GM19025 (cell line): ENCODE measurements around the gene COL4A2.
"Not testable (repeated sequence)": the region's sequence is repeated elsewhere in the genome, so short reads cannot be mapped to it uniquely, and the experiment has no call there.

ENCODE experiments used
- ATAC-seq: cut with Tn5 transposase; IDR thresholded peaks from one replicate; pipeline ENCODE4 v1.9.1; 2021; ENCODE audit warnings: mild to moderate bottlenecking, low read depth, moderate library complexity; ENCODE audit not compliant: unreplicated experiment

COL4A2 gene

DNA sequence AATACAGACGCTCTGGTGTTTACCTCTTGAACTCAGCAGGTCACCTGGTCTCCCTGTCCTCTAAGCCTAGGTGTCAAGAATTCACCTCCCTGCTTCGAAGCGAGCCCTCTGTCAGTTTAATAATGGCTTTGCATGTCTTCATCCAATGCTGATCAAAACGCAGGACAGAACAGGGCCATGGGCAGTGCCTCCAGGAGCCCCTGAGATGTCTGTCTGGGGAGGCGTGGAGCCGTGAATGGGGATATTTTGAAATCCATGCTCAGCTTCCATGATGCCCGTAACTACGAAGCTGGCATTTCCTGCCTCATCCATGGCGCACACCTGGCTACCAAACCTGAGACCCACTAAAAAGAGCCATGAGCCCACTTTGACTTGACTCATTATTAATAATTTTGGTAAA is 140.7 kb downstream of the COL4A2 start:
- no peak for ATAC-seq

DNA sequence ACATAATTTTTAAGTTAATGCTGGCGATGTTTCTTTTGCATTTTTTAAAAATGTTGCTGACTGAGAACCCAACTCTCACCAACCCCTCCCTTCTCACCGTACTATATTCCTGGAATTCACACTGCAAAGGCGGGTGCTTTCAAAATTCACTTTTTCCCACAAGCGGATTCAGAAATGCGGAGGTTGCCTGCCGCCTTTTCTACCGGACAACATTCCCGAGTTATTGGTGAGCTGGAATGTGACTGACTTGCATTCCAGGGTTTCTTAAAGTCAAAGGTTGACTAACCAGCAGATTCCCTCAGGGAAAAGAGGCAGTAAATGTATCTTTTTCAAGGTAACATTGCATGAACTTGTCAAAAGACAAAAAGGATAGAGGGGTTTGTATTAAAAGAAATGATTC is 141.1 kb downstream of the COL4A2 start:
- ATAC-seq = no peak

DNA sequence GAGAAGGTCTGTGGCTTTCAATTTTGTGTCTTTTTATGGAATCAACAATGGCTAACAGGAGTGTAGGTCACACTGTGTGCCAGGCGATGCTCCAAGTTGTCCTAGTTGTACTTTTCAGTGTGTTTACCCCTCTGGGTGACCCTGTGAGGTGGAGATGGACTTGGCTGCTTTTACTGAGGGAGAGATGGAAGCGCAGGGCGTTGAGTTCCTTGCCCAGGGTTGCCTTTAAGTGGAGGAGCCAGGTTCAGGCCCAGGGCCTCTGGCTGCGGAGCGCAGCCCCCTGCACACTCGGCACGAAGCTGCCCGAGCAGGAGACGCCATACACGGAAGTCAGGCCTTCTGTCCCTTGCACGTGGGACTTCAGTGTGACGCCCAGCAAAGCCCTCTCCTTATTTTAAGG is 141.6 kb downstream of the COL4A2 start:
- no peak for ATAC-seq

DNA sequence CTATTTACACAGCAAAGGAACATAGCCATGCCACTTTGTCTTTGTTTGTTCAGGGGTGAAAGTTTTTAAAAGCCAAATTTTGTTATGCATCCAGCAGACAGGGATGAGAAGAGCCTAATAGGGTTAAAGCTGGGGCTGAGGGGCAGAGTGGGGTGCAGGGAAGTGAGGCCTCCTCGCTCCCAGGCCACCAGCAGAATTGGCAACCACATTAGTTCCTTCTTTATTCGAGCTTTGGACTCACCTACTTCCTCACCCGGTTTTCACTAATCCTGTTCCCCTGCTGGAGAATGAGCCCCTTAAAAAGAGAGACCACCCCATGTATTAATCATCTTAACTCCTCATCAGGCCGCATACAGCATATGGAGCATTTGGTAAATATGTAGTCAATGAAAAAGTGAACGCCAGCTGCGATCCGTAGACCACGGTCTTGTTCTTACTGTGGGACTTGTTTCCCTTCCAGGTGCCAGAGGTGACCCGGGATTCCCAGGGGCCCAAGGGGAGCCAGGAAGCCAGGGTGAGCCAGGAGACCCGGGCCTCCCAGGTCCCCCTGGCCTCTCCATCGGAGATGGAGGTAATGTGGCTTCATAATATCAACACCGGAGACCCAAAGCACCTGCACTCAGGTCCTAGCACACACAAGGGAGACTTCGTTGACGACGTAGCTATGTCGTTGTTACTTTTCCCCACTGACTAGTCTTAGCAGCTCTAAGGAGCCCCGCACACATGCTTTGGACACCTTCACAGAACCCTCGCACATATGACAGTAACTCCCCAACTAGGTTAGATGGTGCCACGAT is 142.3 kb downstream of the COL4A2 start:
- no peak for ATAC-seq

DNA sequence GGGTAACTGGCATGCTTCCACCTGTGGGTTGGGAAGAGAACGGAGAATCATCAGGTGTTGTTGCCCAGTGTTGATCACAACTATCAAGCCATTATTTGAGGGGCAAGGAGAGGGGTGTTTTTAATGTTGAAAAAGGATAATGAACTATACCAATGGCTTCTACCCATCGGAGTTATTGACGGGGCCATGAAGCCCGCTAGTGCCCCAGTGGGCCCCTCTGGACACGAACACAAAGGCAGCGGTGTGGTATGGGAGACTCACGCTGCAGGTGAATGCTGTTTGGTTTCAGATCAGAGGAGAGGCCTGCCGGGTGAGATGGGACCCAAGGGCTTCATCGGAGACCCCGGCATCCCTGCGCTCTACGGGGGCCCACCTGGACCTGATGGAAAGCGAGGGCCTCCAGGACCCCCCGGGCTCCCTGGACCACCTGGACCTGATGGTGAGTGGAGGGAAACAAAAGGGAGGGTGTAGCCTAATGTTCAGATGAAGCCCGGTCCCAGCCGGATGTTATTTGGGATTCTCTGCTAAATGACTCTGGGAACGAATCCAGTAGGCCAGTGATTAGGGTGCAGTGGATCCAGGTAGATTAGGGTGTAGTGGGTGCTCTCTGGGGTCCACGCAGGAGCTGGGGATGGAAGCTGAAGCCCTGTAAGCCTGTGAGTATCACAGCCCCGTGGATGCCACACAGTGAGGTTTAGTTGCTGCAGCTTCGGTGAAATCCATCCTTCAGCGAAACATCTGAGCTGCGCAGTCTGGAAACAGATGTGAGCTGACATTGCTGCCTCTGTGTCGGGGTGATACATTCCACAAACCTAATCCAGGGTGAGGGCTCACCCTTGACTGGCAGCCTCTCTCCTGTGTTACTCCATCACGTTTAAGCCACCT is 143.2 kb downstream of the COL4A2 start:
- ATAC-seq = no peak

DNA sequence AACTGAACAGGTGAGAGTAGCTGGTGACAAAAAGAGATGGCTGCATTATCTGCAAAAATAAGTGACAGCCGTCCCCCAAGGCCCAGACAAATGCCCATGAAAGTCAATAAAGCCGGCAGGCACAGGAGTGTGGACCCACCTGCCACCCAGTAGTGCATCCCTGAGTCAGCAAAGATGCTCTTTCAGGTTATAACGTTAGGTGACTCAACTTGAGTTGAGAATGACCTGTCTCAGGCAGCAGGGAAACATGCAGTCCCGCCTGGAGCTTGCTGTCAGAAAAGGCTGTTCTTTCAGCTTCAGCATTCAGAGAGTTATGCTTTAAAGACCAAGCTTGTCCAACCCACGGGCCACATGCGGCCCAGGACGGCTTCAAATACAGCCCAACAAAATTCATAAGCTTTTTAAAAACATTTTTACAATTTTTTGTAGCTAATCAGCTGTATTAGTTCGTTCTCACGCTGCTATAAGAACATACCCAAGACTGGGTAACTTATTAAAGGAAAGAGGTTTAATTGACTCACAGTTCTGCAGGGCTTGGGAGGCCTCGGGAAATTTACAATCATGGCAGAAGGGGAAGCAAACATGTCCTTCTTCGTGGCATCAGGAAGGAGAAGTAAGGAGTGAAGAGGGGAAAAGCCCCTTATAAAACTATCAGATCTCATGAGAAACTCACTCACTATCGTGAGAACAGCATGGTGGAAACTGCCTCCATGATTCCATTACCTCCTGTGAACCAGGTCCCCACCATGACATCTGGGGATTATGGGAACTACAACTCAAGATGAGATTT is 144.1 kb downstream of the COL4A2 start:
- no peak for ATAC-seq

DNA sequence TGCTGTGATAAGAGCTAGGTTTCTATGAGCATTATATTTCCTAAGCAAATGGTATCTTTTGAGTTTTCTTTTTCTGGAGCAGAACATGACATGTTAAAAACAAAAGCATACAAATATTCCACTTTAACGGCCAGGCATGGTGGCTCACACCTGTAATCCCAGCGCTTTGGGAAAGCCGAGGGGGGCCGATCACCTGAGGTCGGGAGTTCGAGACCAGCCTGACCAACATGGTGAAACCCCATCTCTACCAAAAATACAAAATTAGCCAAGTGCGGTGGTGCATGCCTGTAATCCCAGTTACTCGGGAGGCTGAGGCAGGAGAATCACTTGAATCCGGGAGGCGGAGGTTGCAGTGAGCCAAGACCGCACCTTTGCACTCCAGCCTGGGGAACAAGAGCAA is 146.0 kb downstream of the COL4A2 start:
- not testable (repeated sequence) for ATAC-seq

DNA sequence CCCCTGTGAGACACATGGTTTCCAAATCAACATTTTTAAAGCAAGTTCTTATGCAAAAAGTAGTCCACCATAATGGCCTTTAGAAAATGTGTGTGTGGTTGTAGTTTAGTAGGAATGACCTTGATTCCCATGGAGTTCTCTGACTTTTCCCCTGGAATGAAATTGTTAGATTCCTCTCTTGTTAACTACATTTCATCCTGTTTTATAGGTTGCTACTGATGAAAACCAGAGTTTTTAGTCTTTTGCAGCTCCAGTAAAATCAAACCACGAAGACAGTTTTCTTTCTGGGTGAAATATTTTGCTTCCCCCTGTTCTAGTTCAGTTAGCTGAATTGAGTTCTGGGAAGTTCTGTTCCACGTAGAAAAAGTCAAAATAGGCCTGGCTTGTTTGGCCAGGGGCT is 146.7 kb downstream of the COL4A2 start:
- no peak for ATAC-seq

DNA sequence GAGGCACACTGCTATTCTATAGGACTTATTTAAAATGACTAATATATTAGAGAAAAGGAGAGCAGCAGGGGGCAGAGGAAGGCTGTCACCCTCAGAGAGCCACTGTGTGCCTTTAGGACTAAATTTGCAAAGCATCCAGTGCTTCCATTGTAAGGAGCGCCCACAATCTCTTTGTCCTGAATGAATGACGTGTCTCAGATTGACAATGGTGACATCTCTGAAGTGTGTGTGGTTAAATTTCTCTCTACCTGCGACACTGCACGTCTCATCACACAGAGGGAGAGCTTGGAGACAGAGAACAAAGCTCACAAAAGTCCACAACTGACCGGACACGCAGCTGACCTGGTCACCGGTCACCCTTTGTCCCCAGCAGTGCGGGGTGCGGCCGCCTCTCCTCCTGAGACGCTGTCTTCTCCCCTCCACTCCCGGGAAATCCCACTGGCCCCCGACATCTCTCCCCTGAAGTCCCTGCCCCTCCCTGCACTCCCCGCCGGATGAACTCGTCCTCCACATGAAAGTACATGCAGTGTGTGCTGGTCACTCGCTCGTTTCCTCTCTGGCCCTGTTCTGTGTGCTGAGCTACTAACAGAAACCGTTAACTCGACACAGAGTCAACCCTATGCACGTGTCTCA is 147.3 kb downstream of the COL4A2 start:
- no peak for ATAC-seq

DNA sequence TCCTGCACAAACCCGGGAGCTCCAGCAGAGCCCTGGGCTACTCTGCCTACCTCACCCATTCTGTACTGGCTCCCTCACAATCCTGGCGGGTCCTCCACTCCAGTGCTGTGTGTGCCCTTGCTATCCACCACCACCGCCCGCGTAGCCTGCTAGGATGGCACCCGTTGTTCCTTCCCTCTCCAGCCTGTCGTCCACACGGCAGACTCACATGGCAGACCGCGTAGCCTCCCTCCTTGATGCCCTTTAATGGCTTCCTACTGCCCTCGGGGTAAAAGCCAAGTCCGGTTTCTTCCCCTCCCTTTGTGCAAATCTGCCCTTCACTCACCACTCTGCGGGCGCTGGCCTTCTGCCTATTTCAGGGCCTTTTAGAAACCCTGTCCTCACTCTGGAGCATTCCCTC is 147.9 kb downstream of the COL4A2 start:
- no peak for ATAC-seq

DNA sequence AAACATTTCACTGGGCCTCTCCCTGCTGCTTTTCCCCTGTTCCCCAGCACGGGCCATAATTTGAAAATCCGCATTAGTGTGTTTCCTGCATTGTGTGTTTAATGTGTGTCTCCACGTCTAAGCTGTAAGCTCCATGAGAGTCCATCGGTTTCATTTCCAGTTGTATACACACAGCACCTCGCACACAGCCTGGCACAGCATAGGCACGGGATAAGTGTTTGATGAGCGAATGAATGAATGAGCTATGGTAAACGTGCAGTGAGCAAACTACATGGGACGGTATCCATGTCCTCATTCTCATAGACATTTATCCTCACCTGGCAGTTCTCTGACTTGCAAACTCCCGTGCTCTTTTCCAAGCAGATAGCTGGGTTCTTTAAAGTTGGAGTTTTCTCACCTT is 148.4 kb downstream of the COL4A2 start:
- ATAC-seq = no peak

DNA sequence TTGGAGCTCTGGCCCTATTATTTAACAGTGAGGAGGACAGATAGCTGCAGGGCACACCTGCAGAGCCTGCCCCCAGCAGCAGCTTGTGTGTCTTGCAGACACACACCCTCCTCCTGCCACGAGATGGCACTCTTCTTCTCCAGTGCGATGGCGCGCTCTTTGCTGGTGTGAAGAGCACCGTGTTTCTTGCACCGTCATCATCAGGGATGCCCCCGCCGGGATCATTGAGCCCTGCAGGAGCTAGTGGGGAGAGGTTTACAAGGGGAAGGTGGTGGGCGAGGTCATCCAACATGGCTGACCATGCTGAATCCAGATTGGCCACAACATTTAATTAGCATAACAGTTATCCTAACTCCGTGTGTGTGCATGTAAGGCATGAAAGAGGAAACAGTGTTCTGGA is 148.9 kb downstream of the COL4A2 start:
- ATAC-seq = peak; percentile 99

DNA sequence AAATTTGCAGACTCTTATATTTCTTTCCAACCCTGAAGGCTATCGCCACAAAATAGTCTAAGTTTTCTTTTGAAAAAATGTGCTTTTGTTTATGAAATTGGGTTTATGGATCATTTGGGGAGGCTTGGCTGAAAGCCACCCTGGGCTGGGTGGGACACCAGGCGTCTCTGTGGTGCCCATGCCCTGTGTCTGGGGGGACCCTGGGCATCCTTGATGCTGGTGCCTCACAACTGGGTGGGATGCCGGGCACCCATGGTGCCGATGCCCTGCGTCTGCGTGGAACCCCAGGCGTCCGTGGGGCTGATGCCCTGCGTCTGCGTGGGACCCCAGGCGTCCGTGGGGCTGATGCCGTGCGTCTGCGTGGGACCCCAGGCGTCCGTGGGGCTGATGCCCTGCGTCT is 149.5 kb downstream of the COL4A2 start:
- ATAC-seq = no peak

DNA sequence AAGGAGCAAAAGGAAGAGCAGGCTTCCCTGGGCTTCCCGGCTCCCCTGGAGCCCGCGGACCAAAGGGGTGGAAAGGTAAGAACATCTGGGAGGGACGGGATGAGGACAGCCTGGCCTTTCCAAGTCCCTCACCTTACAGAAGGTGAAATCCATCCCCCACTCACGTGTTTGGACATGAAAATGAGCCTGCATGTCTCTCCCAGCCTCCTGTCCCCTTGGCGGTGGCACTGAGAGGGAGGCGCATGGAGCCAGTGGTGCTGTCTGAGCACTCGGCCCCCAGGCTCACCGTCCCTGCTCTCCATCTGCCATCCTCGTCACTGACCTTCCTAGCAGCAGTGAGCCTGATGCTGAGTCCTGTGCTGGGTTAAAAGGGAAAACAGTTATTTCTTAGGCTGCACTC is 150.3 kb downstream of the COL4A2 start:
- ATAC-seq = no peak

DNA sequence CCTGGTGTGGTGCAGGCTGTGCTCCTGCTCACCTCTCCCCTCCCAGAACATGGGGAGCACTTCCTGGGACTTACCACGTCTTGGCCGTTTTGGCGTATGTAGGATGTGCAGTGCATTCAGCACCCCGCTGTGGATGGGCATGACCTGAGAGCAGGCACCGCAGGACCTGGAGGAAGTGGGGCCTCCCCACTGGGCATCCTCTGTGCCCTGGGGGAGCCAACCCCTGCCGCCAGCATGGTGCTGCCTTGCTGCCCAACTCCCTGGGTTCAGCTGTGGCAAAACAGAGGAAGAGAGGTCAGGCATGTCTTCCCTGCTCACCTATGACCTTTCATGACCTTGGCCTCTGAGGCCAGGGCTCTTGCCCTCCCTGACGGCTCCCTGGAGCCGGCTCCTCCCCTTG is 150.9 kb downstream of the COL4A2 start:
- no peak for ATAC-seq

DNA sequence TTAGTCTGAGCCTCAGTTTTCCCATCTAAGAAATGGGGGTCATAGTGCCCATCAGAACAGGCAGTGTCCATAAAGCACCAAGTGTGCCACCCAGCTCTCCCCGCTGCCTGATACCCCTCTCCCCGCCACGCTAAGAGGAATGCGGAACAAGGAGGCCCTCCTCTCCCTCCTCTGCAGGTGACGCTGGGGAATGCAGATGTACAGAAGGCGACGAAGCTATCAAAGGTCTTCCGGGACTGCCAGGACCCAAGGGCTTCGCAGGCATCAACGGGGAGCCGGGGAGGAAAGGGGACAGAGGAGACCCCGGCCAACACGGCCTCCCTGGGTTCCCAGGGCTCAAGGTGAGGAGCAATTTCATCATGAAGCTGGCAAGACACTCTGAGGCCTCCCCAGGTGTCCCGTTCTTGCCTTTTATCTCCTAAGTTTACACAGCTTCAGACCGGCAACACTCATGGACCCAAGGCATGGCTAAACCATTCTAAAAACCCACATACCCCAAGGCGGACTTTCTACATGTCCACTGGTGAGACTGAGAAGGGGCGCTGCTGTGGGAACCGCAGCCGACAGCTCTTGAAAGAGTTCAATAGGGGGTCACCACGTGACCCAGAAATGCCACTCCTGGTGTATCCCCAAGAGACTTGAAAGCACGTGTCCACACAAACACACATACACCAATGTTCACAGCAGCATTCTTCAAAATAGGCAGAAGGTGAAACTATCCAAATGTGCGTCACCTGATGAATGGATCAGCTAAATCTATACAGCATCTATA is 151.7 kb downstream of the COL4A2 start:
- ATAC-seq = no peak

DNA sequence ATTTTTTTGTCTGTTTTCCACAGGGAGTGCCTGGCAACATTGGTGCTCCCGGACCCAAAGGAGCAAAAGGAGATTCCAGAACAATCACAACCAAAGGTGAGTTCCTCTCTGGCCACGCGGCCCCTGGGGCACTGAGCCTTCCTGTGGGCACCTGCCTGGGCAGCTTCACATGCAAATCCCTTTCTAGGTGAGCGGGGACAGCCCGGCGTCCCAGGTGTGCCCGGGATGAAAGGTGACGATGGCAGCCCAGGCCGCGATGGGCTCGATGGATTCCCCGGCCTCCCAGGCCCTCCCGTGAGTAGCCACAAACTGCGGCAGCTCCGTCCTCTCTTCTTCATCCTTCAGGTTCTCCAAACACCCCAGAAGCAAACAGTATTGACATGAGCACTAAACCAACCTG is 155.0 kb downstream of the COL4A2 start:
- ATAC-seq = no peak

DNA sequence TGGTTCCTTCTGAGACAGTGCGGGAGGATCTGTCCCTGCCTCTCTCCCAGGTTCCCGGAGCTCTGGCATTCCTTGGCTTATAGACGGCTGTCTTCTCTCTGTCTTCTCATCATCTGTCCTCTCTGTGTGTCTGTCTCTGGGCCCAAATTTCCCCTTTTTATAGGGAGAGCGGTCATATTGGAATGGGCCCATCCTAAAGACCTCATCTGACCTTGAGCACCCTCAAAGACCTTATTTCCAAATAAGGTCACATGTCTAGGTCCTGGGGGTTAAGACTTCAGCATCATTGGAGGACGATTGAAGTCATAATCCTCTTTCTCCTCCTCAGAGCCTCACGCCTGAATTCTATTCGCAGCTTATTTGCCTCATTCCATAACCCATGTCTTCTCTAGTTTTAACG is 156.1 kb downstream of the COL4A2 start:
- ATAC-seq = no peak

DNA sequence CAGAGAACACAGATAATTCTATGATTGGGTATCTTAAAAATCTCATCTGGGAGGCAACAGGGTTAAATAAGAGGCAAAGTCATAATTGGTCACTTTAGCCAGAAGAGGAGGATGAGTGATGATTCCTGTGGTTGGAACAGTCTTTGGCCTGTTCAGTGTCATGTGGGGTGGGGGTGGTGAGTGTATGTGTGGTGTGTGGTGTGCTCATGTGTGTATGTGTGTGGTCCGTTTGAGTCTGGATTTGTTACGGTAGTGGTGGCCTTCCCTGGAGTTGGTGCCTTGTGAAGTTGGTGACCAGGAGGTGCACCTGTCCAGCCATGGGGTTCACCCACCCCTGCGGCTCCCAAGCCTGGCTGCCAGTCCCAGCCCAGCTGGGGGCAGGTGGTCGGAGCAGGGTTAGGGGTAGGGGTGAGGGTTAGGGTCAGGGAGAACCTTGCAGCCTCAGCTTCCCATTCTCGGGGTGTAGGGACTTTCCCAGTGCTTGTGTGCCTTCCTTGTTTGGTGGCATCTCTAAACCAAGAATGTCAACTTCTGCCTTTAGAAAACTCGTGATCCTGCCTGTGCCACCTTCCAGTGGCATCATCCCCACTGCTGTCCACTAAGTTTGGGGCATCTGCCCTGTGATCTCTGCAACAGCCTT is 156.9 kb downstream of the COL4A2 start:
- ATAC-seq = no peak
